GM18508 (cell line): ENCODE measurements around the gene NUP133.
"Not testable (repeated sequence)": the region's sequence is repeated elsewhere in the genome, so short reads cannot be mapped to it uniquely, and the experiment has no call there.

Source experiments
- ATAC-seq: cut with Tn5 transposase; IDR thresholded peaks from one replicate; pipeline ENCODE4 v1.9.1; 2021; ENCODE audit warnings: moderate number of reproducible peaks; ENCODE audit not compliant: insufficient read depth, unreplicated experiment

The NUP133 gene

DNA sequence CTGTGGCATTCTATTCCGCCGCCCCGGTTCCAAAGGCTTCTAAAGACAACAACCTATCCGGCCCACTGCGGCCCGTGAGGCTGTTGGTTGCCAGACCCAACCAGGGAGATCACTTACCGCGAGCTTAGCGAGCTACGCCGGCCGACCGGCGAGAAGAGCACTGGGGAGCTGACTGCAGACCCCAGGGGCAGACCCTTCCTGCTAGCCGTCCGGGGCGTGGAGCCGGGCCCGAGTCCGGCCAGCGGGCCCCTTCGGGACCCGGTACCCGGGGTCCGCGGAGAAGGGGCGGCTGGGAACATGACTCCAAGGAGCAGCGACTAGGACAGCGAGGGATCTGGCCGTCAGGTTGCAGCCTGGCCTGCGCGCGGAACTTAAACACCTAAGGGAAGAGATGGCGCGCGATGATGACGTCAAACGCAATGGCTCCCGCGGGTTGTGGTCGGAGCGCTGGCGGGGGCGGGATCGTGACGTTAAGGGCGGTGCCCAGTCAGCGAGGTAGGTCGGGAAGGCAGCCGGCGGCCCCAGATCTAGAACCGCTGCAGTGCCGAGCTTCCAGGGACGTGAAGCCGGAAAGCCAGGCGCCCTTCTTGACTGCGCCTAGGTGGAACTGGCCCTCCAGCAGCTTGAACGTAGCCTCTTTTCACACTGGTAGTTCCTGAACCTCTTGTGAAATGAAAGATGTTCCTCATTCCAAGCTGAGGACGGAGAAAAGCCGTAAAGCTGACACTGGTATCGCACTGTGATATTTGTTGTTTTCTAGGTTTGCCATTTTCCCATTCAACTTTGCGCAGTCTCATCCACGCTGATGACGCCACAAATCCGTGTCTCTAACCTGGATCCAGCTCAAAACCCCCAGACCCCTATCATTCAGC lies at the start of gene NUP133:
TSS of gene NUP133 (minus strand) at position 391 of the 872 bp plus-strand sequence. CDS start at position 299, 92 bp downstream.
- peak; percentile 46 for ATAC-seq

GRCh38 chr1:229557200-229557850 lies 49.2 kb upstream of the NUP133 start:
- ATAC-seq, result no peak

DNA sequence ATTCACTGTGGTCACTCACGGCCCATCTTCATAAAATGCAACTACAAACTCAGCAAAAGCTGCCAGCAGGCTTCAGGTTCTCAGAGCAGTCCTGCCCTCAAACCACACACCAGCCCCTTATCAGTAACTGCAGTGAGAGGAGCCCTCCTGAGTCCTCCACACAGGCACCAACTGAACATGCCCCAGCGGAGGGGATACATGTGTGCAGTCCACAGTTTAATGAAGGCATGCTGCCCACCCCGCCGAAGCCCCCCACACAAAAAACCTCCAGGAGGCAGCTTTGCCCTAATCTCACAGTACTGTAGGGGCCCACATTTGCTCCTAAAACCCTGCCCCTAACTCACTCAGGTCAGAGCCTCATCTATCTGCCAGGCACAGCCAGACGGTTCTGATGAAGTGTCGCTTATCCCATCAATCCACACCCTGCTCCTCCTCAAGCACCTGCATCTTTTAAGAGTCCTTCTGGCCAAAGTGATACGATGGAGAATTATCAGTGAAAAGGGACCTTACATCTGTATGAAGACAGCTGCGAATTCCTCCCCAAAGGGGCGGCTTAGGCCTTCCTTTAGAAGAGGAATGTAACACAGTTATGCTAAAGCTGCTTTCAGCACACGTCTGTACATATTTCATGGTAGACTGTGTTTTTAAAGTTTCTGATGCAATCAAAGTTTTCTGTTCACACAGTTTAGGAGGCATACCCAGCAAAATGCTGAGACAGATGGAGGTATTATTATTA lies 46.9 kb upstream of the NUP133 start:
- no peak for ATAC-seq

GRCh38 chr1:229553621-229554130 lies 45.5 kb upstream of the NUP133 start:
- no peak for ATAC-seq

- ATAC-seq, result no peak
Measured at GRCh38 chr1:229552732-229553131, 44.6 kb upstream of the NUP133 start.

DNA sequence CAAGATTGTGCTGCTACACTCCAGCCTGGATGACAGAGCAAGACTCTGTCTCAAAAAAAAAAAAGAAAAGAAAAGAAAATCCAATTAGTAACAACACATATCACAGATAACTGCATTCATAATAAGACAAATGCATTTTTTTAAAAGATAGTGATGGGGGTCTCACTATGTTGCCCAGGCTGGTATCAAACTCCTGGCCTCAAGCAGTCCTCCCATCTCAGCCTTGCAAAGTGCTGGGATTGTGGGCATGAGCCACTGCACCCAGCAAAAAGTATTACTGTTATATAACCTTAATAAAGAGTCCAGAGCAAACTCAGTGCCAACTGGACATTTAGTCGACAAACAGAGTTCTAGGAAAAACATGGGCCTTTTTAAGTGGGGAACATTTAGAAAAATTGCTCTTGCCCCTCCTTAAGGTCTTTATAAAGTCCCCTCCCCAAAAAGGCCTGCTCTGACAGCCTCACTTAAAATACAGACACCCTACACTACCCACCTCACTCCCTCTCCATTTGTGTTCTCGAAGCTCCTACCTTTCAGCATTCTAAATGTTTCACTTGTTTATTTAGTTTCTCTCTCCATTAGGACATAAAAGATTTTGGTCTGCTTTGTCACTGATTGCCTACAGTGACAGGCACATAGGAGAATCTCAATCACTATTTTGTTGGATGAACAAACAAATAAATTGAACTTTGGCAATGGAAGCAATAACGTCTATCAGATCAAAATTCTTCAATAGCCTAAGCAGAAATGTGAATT lies 42.8 kb upstream of the NUP133 start:
- no peak for ATAC-seq

DNA sequence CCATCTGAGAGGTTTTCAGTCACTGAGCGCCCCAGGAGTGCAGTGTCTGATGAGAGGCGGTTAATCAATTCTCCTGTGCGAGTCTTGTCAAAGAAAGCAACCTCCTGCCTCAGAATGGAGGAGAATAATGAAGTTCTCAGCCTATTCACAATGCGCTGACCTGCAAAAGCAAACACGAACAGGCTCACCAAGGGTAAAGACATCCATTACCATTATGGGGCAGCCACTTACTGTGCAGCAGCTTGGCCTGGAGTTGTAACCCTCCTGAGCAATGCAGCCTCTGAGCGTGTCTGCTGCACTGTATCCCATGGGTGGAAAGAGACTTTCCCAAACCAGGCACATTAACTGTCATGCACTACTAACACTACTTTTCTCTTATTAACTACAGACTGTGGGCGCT lies 39.4 kb upstream of the NUP133 start:
- ATAC-seq, result no peak

GRCh38 chr1:229544587-229544986 lies 36.4 kb upstream of the NUP133 start:
- no peak for ATAC-seq

DNA sequence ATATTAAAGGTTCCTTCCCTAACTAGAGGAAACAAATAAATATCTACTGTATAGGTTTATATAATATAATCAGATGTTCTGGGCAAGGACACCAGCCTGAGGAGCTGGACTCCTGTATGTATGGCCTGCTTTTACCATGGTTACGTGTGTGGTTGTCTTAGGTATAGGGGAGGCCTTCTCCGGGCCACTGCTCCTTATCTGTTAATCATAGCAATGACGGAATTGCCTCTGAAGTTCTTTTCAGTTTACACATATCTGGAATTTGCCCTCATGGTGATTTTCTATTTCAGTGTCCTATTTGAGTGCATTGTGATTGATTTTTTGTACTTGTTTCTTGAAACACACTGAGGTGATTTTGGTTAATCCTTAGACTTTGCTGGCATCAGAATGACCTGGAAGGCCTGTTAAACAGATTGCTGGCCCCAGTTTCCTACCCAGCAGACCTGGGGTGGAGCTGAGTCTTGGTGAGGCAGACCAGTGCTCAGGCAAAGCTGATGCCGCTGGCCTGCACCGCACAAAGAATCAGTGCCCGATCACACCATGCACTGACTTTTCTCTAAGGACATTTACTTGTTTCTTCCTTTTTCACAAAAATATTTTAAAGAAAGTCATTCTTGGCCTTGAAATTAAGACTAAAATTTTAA lies 31.8 kb upstream of the NUP133 start:
- ATAC-seq, result no peak

DNA sequence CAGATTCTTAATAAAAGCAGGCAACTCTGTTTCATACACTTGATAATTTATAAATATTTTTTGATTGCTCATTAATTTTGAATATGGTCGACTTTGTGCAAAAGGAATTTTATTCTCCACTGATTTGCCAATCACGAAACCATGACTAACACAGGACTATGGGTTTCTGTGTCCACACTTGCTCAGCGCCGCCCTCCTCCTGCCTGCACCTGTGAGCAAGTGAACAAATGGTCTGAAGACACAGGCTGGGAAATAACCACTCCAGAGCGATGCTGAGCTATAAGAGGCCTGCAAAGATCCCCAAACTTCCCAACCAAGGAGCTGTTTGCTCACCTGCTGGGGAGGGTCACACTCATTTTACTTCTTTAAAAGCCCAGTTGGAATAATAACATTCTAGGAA lies 30.8 kb upstream of the NUP133 start:
- no peak for ATAC-seq

- no peak for ATAC-seq
Measured at GRCh38 chr1:229537894-229538293, 29.8 kb upstream of the NUP133 start.

- ATAC-seq, result no peak
Measured at GRCh38 chr1:229536982-229537381, 28.8 kb upstream of the NUP133 start.

GRCh38 chr1:229535230-229535629 lies 27.1 kb upstream of the NUP133 start:
- no peak for ATAC-seq

GRCh38 chr1:229531326-229531725 lies 23.2 kb upstream of the NUP133 start:
- ATAC-seq, result no peak

DNA sequence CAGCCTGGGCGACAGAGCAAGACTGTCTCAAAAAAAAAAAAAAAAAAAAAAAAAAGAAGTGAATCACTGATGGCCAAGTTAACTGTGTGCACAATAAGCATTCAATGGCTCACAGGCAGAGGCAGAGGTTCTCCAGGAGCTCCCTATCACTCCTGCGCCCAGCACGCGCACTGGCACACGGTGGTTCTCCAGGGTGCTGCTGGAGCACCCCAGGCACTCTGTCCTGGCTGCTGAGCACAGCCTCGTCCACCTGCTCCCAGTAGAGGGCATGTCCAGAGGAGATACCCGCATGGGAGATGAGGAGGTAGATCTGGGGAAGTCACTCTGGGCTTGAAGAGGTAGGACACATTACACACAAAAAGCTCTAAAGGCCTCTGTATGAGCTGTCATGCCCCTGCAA lies 21.5 kb upstream of the NUP133 start:
- ATAC-seq, result no peak

GRCh38 chr1:229526695-229527094 lies 18.6 kb upstream of the NUP133 start:
- no peak for ATAC-seq

DNA sequence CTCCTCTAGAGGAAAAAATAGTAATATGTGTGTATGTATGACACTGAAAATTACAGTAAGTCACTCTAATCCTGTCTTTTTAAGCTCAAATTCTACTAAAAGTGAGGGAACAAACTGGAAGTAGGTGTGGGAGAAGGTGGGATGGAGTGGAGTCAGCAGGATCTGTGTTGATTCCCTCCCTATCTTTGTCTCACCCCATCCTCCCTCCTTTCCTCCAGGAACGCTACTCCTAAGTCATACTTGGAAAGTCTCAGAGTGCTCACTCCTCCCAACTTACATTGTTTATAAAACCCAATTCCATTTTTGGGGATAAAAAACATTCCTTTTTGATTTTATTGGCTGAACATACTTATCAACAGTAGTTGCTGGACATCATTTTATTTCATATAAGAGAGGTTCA lies 14.9 kb upstream of the NUP133 start:
- no peak for ATAC-seq

DNA sequence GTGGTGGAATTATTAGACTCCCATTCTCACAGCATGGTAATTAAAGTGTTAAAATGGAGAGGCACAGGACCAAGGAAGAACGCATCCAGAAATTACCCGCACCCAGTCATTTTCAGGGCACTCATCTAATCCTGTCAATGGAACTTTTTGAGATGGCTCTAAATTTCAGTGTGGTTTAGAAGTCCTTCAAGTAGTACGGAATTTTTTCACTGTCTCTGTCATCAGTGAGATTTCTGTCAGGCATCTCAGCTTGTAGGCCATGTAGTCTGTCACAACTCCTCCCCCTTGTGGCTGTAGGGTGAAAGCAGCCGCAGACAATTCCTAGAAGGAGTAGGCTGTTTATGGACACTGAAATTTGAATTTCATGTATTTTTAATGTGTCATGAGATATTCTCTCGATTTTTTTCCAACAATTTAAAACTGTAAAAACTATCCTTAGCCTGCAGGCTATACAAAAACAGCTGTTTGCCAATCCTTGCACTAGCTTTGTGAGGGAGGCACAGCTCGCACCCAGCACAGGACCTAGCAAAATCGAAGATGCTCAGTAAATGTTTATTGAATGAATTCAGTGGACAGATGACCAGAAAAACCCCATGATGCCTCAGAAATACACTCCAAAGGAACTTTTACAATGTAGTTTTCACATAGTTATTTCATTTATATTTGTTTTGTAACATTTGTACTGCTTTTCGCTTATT lies 6.6 kb upstream of the NUP133 start:
- ATAC-seq, result no peak

GRCh38 chr1:229511625-229512024 lies 3.5 kb upstream of the NUP133 start:
- ATAC-seq, result not testable (repeated sequence)
